ENCODE measurements around the gene HSP90AA1. TPM values are rescaled to one million over a fixed set of nuclear protein-coding genes. Genes with fewer than 3 reads are reported as not detected.
"Not testable (repeated sequence)": the region's sequence is repeated elsewhere in the genome, so short reads cannot be mapped to it uniquely, and the experiment has no call there.

HSP90AA1 gene
- total and polyA plus RNA-seq, 8 donors = 103 to 279 (median 224) TPM

- Histone ChIP-seq H3K27me3 (no peaks in the 10 kb centered on the region), H3K4me3 (no peak overlapping the region), H3K4me1 (no peaks in the 10 kb centered on the region), H3K9me3 (no peaks in the 10 kb centered on the region), H3K27ac (no peak overlapping the region), H3K36me3 (peaks cover 0 to 12% (median 2%) of the 10 kb centered on the region in 4 donors)
- DNase-seq = no peak
- TF ChIP-seq EP300 (IDR thresholded peaks at IDR 0.05) (no peak), POLR2AphosphoS5 (IDR thresholded peaks at IDR 0.05) (no peak), CTCF (IDR thresholded peaks at IDR 0.05) (no peak), POLR2A (IDR thresholded peaks at IDR 0.05) (no peak)
- 65 to 94% (median 78%) methylated on average over 1 of the region's 1 CpG for WGBS, 5 donors
- intact Hi-C loops (cut with DNase I; ENCODE audit: low total_unique reads) = no loop called here
These were observed 34.0 kb upstream of the HSP90AA1 start for GRCh38 chr14:102120888-102121287.

GRCh38 chr14:102117852-102118251 lies 31.0 kb upstream of the HSP90AA1 start:
- Histone ChIP-seq H3K9me3 (no peaks in the 10 kb centered on the region), H3K27ac (no peak overlapping the region), H3K4me3 (no peak overlapping the region), H3K27me3 (no peaks in the 10 kb centered on the region), H3K4me1 (no peaks in the 10 kb centered on the region), H3K36me3 (peaks cover 0 to 12% (median 2%) of the 10 kb centered on the region in 4 donors)
- no peak for DNase-seq
- WGBS, 5 donors = 81 to 98% (median 90%) methylated on average over 3 of the region's 3 CpGs
- TF ChIP-seq POLR2AphosphoS5 (IDR thresholded peaks at IDR 0.05) (no peak), CTCF (IDR thresholded peaks at IDR 0.05) (no peak), POLR2A (IDR thresholded peaks at IDR 0.05) (no peak), EP300 (IDR thresholded peaks at IDR 0.05) (no peak)
- intact Hi-C loops (cut with DNase I; ENCODE audit: low total_unique reads) = no loop called here

GRCh38 chr14:102116361-102117180 lies 29.7 kb upstream of the HSP90AA1 start:
- intact Hi-C loops (cut with DNase I; ENCODE audit: low total_unique reads) = no loop called here

GRCh38 chr14:102111101-102111500 lies 24.3 kb upstream of the HSP90AA1 start:
- Histone ChIP-seq H3K27ac (no peak overlapping the region), H3K4me3 (no peak overlapping the region), H3K27me3 (no peaks in the 10 kb centered on the region), H3K9me3 (no peaks in the 10 kb centered on the region), H3K36me3 (no peaks in the 10 kb centered on the region), H3K4me1 (no peaks in the 10 kb centered on the region)
- 86 to 97% (median 93%) methylated on average over 3 of the region's 3 CpGs for WGBS, 5 donors
- intact Hi-C loops (cut with DNase I; ENCODE audit: low total_unique reads) = no loop called here
- TF ChIP-seq POLR2AphosphoS5 (IDR thresholded peaks at IDR 0.05) = no peak
- no peak for DNase-seq

More at GRCh38 chr14:102116361-102117180, 29.7 kb upstream of the HSP90AA1 start:
- no peak for TF ChIP-seq POLR2AphosphoS5 (IDR thresholded peaks at IDR 0.05)
- no peak for TF ChIP-seq CTCF (IDR thresholded peaks at IDR 0.05)
- TF ChIP-seq POLR2A (IDR thresholded peaks at IDR 0.05) = no peak
- no peak for TF ChIP-seq EP300 (IDR thresholded peaks at IDR 0.05)
- DNase-seq = no peak
- no peak overlapping the region for H3K4me3 ChIP-seq
- H3K9me3 ChIP-seq = no peaks in the 10 kb centered on the region
- 92 to 100% (median 94%) methylated on average over 10 to 13 of the region's 13 CpGs for WGBS, 5 donors
- H3K27ac ChIP-seq = no peak overlapping the region
- H3K36me3 ChIP-seq = peaks cover 0 to 12% (median 2%) of the 10 kb centered on the region in 4 donors
- H3K27me3 ChIP-seq = no peaks in the 10 kb centered on the region
- no peaks in the 10 kb centered on the region for H3K4me1 ChIP-seq

- H3K27me3 ChIP-seq; DNase-seq; H3K4me1 ChIP-seq; H3K27ac ChIP-seq; H3K9me3 ChIP-seq; H3K4me3 ChIP-seq; intact Hi-C loops (cut with DNase I; ENCODE audit: low total_unique reads); H3K36me3 ChIP-seq: not testable (repeated sequence)
- WGBS, 5 donors = 89 to 100% (median 94%) methylated on average over 1 of the region's 1 CpG
These were observed 22.5 kb upstream of the HSP90AA1 start for GRCh38 chr14:102109332-102109731.
